GM21526 (cell line): ENCODE measurements around the gene RPL41.

Source experiments
- ATAC-seq: cut with Tn5 transposase; IDR thresholded peaks from one replicate; pipeline ENCODE4 v1.9.1; 2021; ENCODE audit warnings: moderate library complexity; ENCODE audit not compliant: unreplicated experiment, low FRiP score

RPL41 gene

DNA sequence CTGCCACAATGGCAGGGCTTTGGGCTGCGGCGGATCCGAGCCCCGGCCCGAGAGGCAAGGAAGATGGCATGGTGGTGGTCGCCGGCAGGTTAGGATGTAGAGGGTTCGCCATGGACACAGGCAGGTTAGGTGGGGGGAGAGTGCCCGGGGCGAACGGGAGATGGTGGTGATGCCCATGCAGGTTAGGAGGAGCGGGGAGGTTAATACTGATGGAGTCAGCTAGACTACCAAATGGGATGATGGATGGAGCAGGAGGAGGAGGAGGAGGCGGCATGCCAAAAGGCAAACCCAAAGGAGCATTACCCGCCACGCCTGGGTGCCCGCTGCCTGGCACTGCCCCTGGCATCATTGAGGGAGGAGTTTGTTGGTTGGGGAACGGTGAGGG, 47.9 kb downstream of the RPL41 start:
- no peak for ATAC-seq

DNA sequence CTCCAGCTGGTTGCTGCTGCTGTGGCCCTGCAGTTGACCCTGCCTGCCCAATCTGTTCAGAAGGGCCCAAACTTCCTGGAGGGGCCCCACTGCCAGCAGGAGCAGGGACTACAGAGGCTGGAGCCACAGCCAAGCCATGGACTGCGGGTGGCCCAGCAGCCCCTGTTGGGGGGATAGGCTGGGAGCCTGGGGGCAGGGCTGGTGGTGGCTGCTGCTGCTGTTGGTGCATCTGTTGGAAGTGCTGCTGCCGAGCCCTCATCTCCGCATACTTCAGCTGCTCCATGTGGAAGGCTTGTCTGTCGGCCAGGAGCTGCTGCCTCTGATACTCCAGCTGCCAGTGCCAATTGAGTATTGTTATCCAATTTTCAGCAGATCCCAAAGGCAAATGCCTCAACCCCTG, 48.9 kb downstream of the RPL41 start:
- no peak for ATAC-seq
